ENCODE measurements around the gene NTRK3. TPM values are rescaled to one million over a fixed set of nuclear protein-coding genes. Genes with fewer than 3 reads are reported as not detected.

Gene NTRK3
- total RNA-seq, 4 donors from 2014 or later = 0.94 to 3.2 (median 1.8) TPM

GRCh38 chr15:87817553-87817952 is 439.0 kb downstream of the NTRK3 start:
- H3K27me3 ChIP-seq = no peaks in the 10 kb centered on the region
- H3K27ac ChIP-seq = no peak overlapping the region
- H3K4me3 ChIP-seq (replicated peaks in 1 of 3) = no peak overlapping the region
- DNase-seq = no peak
- WGBS, 2 donors = 93 to 95% methylated on average over 1 of the region's 1 CpG
- TF ChIP-seq POLR2A (IDR thresholded peaks at IDR 0.05) = no peak
- TF ChIP-seq, protein P1, sequence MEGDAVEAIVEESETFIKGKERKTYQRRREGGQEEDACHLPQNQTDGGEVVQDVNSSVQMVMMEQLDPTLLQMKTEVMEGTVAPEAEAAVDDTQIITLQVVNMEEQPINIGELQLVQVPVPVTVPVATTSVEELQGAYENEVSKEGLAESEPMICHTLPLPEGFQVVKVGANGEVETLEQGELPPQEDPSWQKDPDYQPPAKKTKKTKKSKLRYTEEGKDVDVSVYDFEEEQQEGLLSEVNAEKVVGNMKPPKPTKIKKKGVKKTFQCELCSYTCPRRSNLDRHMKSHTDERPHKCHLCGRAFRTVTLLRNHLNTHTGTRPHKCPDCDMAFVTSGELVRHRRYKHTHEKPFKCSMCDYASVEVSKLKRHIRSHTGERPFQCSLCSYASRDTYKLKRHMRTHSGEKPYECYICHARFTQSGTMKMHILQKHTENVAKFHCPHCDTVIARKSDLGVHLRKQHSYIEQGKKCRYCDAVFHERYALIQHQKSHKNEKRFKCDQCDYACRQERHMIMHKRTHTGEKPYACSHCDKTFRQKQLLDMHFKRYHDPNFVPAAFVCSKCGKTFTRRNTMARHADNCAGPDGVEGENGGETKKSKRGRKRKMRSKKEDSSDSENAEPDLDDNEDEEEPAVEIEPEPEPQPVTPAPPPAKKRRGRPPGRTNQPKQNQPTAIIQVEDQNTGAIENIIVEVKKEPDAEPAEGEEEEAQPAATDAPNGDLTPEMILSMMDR (IDR thresholded peaks at IDR 0.05) = no peak
- H3K36me3 ChIP-seq = no peaks in the 10 kb centered on the region
- no peaks in the 10 kb centered on the region for H3K9me3 ChIP-seq
- H3K4me1 ChIP-seq = no peaks in the 10 kb centered on the region
- intact Hi-C loops (cut with DNase I) = no loop called here

- WGBS, 2 donors = 82 to 85% methylated on average over 4 of the region's 5 CpGs
- DNase-seq = no peak
- Histone ChIP-seq H3K4me3 (replicated peaks in 1 of 3) (no peak overlapping the region), H3K27me3 (no peaks in the 10 kb centered on the region), H3K4me1 (no peaks in the 10 kb centered on the region), H3K9me3 (no peaks in the 10 kb centered on the region), H3K36me3 (no peaks in the 10 kb centered on the region), H3K27ac (no peak overlapping the region)
- TF ChIP-seq POLR2A (IDR thresholded peaks at IDR 0.05) = no peak
- TF ChIP-seq, protein P1 (IDR thresholded peaks at IDR 0.05) = no peak
- intact Hi-C loops (cut with DNase I) = no loop called here
Observed at GRCh38 chr15:87816811-87817210, 439.7 kb downstream of the NTRK3 start.

GRCh38 chr15:87816016-87816415 is 440.5 kb downstream of the NTRK3 start:
- TF ChIP-seq, protein P1 (IDR thresholded peaks at IDR 0.05) = no peak
- TF ChIP-seq POLR2A (IDR thresholded peaks at IDR 0.05) = no peak
- no peak overlapping the region for H3K4me3 ChIP-seq (replicated peaks in 1 of 3)
- no peak for DNase-seq
- no peaks in the 10 kb centered on the region for H3K36me3 ChIP-seq
- H3K4me1 ChIP-seq = no peaks in the 10 kb centered on the region
- intact Hi-C loops (cut with DNase I) = no loop called here
- 79 to 92% methylated on average over 1 of the region's 1 CpG for WGBS, 2 donors
- no peaks in the 10 kb centered on the region for H3K27me3 ChIP-seq
- no peaks in the 10 kb centered on the region for H3K9me3 ChIP-seq
- H3K27ac ChIP-seq = no peak overlapping the region

Small RNA genes within 50 kb of the gene (small RNA-seq; reads per million reads assigned to genes)
- not detected for gene MED28P6

Other genes with a start within 250 kb of the NTRK3 start
- 10 to 100 TPM; 17.3 to 30.5 (median 26.0) TPM for gene MRPL46, start 210.6 kb upstream of the NTRK3 start, total RNA-seq
- 10 to 100 TPM; 44.2 to 95.3 (median 65.0) TPM for gene MRPS11, start 211.0 kb upstream of the NTRK3 start, total RNA-seq

Data from thyroid gland (tissue), 4 donors.